HEK293T (cell line): ENCODE data around the gene TLE5.

ENCODE experiments used
- CTCF ChIA-PET: fragments of 350-600 bp; formaldehyde crosslinking; extraction: SDS; loops from one replicate; lab custom pipeline; 2021; ENCODE audit warnings: antibody characterized with exemption, inconsistent platforms; lab: Yijun Ruan, JAX
- POLR2A ChIA-PET: fragments of 350-600 bp; formaldehyde crosslinking; extraction: SDS; loops from one replicate; lab custom pipeline; 2020; ENCODE audit warnings: antibody characterized with exemption, inconsistent platforms; lab: Yijun Ruan, JAX
- DNase-seq: peaks from one replicate; pipeline ENCODE4 v3.0.0; 2012; ENCODE audit warnings: mixed read lengths; ENCODE audit errors: extremely low spot score
- ARNT ChIP-seq: fragments of 450-650 bp; IDR thresholded peaks from 2 replicates; pipeline ENCODE4 v1.6.1; 2017; ENCODE audit warnings: mild to moderate bottlenecking
- BHLHE40 ChIP-seq: fragments of 450-650 bp; IDR thresholded peaks from 2 replicates; pipeline ENCODE4 v1.6.1; 2016; ENCODE audit warnings: mild to moderate bottlenecking, moderate library complexity, borderline replicate concordance
- CTBP1 ChIP-seq: fragments of 450-650 bp; IDR thresholded peaks from 2 replicates; pipeline ENCODE4 v1.6.1; 2016; ENCODE audit warnings: borderline replicate concordance
- ELF4 ChIP-seq: fragments of 450-650 bp; IDR thresholded peaks from 2 replicates; pipeline ENCODE4 v1.6.1; 2017; ENCODE audit warnings: antibody characterized with exemption
- FOXA1 ChIP-seq: fragments of 450-650 bp; IDR thresholded peaks from 2 replicates; pipeline ENCODE4 v1.6.1; 2016; ENCODE audit warnings: mild to moderate bottlenecking
- FOXK2 ChIP-seq: fragments of 450-650 bp; IDR thresholded peaks from 2 replicates; pipeline ENCODE4 v1.6.1; 2016; ENCODE audit warnings: mild to moderate bottlenecking
- FOXM1 ChIP-seq: fragments of 450-650 bp; IDR thresholded peaks from 2 replicates; pipeline ENCODE4 v1.6.1; 2017; ENCODE audit warnings: mild to moderate bottlenecking, borderline replicate concordance
- HDGF ChIP-seq: fragments of 450-650 bp; IDR thresholded peaks from 2 replicates; pipeline ENCODE4 v1.6.1; 2017; ENCODE audit warnings: antibody characterized with exemption, borderline replicate concordance
- L3MBTL2 ChIP-seq: fragments of 450-650 bp; conservative IDR thresholded peaks from 2 replicates; pipeline ENCODE4 v1.6.1; 2016; ENCODE audit warnings: mild to moderate bottlenecking
- LEF1 ChIP-seq: fragments of 450-650 bp; IDR thresholded peaks from 2 replicates; pipeline ENCODE4 v1.6.1; 2017; ENCODE audit warnings: mild to moderate bottlenecking, borderline replicate concordance
- NFRKB ChIP-seq: fragments of 450-650 bp; IDR thresholded peaks from 2 replicates; pipeline ENCODE4 v1.6.1; 2016; ENCODE audit warnings: mild to moderate bottlenecking, moderate library complexity
- SP1 ChIP-seq: fragments of 450-650 bp; IDR thresholded peaks from 2 replicates; pipeline ENCODE4 v1.6.1; 2017
- SUZ12 ChIP-seq: fragments of 450-650 bp; IDR thresholded peaks from 2 replicates; pipeline ENCODE4 v1.6.1; 2016; ENCODE audit warnings: mild to moderate bottlenecking
- TARDBP ChIP-seq: fragments of 450-650 bp; IDR thresholded peaks from 2 replicates; pipeline ENCODE4 v1.6.1; 2016
- ZNF384 ChIP-seq: fragments of 450-650 bp; IDR thresholded peaks from 2 replicates; pipeline ENCODE4 v1.6.1; 2016
- TF ChIP-seq, protein P1 (sequence below): fragments of 450-650 bp; IDR thresholded peaks from 2 replicates; pipeline ENCODE4 v1.6.1; 2016

Gene TLE5

DNA sequence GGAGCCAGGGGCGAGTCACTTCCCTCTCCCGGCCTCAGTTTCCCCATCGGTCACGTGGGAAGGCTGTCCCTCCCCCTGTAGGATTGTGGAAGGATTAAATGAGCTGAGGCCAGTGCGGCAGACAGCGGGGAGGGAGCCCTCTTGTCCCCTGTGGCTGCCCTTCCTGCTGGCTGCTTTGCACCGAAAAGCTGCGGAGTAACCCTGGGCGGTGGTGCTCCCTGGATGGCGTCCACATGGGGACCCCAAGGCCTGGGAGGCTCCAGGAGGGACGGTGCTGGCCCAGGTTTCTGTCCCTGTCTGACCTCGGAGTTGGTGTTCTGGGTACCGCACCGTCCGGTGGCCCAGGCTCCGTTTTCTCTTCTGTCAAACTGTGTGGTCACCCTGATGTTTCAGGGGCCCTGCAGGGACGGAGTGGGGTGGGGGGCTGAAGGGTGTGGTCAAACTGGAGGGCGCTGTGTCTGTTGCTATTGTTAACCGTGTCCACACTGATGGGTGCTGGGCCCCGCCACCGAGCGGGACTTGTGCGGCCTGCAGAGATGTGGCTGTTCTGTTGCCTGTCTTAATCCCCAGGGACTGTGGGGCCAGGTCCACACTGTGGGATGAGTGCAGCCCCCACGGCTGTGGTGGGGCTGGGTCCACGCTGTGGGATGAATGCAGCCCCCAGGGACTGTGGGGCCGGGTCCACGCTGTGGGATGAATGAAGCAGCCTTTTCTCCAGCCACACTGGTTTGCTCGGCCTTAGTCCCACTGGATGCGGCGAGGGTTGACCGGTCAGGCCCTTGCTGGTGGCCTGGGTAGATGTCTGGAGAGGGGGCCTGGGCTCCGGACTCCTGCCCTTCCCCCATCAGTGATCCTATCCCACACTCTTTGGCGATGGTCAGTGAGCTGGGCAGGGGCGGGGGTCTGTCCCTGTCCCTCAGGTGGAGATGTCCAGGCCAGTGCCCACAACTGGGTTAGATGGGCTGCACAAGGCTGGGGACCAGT, 38.7 kb upstream of the TLE5 start:
- TF ChIP-seq TARDBP (no peak), FOXK2 (no peak), HDGF (no peak), BHLHE40 (no peak), SUZ12 (no peak), FOXM1 (no peak)
- no peak for DNase-seq
- POLR2A ChIA-PET, result interaction anchor here (1.3 kb wide), 1 partner anchor 150 kb away, joined by 4 read pairs; no protein-coding TSS in a partner anchor
- CTCF ChIA-PET, result interaction anchor here (0.7 kb wide), 1 partner anchor 8 kb away, joined by 3 read pairs; no protein-coding TSS in a partner anchor

DNA sequence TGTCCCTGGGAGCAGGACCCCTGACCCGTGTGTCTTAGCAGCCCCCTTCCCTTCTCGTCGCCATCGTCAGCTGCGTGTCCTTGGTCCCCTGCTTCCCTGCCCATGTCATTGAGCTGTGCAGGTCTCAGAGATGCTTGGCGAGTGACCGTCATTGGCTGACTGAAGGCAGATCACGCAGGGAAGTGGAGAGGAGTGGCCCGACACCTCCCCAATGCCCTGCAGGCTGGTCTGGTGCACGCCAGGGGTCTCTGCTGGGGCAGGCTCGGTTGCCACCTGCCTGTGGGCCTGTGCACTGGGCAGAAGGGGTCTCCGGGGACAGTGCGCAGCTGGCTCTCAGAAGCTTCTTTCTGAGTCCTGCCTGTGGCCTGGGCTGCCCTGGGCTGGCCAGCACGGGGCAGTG, 38.0 kb upstream of the TLE5 start:
- ChIA-PET CTCF (interaction anchor here (0.6 to 0.7 kb wide), 2 partner anchors 8 to 42 kb away, joined by 3 read pairs; no protein-coding TSS in a partner anchor), POLR2A (interaction anchor here (1.3 kb wide), 1 partner anchor 150 kb away, joined by 4 read pairs; no protein-coding TSS in a partner anchor)
- TF ChIP-seq ARNT (no peak), FOXA1 (no peak), FOXM1 (no peak), HDGF (no peak), SUZ12 (no peak), L3MBTL2 (no peak), LEF1 (no peak), FOXK2 (no peak)
- no peak for DNase-seq

DNA sequence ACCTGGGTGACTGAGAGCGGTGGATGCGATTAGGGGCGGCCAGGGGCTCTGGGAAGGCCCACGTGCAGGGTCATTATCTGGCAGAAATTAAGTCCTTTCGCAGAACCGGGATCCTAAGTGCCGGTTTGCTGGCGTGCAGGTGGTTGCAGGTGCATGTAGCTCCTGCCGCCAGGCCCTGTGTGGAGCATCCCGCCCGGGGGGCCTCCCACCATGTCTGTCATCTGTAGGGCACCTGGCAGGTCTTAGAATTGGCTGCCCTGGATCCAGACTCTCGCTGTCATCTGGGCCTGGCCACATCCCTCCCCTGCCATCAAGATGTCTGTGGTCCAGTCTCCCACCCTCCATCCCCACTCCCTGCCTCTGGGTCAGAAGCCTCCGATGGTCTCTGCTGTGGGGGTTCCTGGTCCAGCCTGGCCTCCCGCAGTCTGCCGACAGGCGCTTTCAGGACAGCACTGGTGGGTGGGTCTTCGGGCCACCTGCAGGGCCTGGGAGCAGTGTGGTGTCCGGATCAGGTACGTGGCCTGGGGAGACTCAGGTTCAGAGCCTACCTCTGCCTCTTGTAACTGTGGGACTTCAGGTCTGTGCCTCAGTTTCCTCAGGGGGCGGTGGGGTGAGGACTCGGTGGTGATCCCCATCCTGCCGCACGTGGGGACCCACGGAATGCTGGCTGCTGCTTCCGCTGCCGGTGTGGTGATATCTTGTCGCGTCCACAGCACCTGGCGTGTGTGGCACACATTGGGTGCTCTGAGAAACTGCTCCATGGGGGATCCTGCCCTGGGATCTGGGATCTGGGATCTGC, 37.3 kb upstream of the TLE5 start:
- CTCF ChIA-PET, result interaction anchor here (0.6 kb wide), 1 partner anchor 41 kb away, joined by 3 read pairs; no protein-coding TSS in a partner anchor
- DNase-seq, result no peak
- POLR2A ChIA-PET, result no interaction called here
- no peak for TF ChIP-seq BHLHE40
- TF ChIP-seq TARDBP, result no peak

DNA sequence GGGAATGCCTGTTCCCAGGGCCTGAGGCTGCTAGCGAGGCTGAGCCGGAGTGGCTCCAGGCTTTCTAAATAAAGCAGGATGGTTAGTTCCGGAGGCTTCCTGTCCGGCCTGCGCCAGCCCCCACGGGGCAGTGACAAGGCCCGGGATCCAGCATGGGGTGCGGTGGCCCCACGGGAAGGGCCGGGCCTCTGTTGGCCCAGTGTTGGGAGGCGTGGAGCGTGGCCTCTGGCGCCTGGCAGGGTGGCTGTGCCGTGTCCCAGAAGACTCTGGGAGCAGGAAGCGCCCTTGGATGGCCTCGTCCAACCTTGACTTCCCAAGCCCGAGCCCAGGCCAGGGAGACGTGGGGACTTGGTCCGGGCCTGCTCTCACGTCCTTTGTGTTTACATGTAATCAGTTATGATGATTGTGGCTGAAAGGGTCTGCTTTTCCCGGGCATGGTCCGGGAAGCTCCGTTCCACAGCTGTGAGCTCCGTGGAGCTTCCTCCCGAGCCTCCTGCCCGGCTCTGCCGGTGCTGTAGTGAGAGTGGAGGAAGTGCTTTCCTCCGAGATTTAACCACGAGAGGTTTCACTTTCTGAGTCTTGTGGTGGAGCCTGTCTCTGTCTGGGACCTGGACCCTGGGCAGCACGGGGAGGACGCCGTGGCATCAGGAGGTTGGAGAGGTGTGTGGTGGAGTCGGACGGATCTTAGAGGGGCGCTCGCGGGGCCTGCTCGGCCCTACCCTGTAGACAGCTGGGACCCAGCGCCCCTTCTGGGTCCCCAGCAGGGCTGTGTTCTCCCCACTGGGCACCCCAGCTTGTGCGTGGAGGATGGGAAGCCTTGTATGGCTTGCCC, 36.4 kb upstream of the TLE5 start:
- POLR2A ChIA-PET, result interaction anchor here (0.6 kb wide), 1 partner anchor 138 kb away, joined by 3 read pairs; no protein-coding TSS in a partner anchor

DNA sequence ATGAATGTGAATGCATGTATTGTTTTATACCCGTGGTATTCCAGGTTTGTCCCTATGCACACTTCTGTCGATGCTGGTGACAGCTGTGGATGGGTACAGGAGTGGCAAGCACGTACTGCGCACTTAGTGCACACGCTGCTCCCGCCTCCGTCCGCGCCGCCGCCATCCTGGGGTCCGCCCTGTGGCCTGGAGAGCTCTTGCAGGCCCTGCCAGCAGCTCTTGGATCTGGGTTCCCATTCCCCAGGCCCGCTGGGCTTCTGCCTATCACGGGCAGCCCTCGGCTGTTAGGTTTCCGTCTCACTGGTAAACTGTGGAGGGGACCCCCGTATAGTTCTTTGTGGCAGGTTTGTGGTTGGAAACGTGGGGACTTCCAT, 35.8 kb upstream of the TLE5 start:
- POLR2A ChIA-PET, result interaction anchor here (0.6 kb wide), 1 partner anchor 137 kb away, joined by 3 read pairs; no protein-coding TSS in a partner anchor
- CTCF ChIA-PET, result interaction anchor here (0.6 to 1.7 kb wide), 2 partner anchors 10 to 82 kb away, joined by 5 to 7 read pairs; no protein-coding TSS in a partner anchor
- no peak for DNase-seq
- TF ChIP-seq FOXM1 (no peak), ZNF384 (no peak), FOXK2 (no peak), ELF4 (no peak), CTBP1 (no peak), HDGF (no peak), ARNT (no peak), LEF1 (no peak)

More for the DNA sequence above, 36.4 kb upstream of the TLE5 start:
- DNase-seq, result no peak
- CTCF ChIA-PET, result interaction anchor here (0.6 to 1.7 kb wide), 2 partner anchors 10 to 82 kb away, joined by 5 to 7 read pairs; no protein-coding TSS in a partner anchor
- no peak for TF ChIP-seq BHLHE40
- no peak for TF ChIP-seq ARNT
- TF ChIP-seq FOXA1, result no peak
- no peak for TF ChIP-seq FOXM1
- no peak for TF ChIP-seq SUZ12
- no peak for TF ChIP-seq NFRKB
- no peak for TF ChIP-seq ELF4
- TF ChIP-seq, protein P1, sequence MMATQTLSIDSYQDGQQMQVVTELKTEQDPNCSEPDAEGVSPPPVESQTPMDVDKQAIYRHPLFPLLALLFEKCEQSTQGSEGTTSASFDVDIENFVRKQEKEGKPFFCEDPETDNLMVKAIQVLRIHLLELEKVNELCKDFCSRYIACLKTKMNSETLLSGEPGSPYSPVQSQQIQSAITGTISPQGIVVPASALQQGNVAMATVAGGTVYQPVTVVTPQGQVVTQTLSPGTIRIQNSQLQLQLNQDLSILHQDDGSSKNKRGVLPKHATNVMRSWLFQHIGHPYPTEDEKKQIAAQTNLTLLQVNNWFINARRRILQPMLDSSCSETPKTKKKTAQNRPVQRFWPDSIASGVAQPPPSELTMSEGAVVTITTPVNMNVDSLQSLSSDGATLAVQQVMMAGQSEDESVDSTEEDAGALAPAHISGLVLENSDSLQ, result no peak
- no peak for TF ChIP-seq TARDBP
- TF ChIP-seq ZNF384, result no peak
- TF ChIP-seq LEF1, result no peak
- no peak for TF ChIP-seq FOXK2
- no peak for TF ChIP-seq CTBP1
- TF ChIP-seq L3MBTL2, result no peak
- TF ChIP-seq SP1, result no peak
- TF ChIP-seq HDGF, result no peak

DNA sequence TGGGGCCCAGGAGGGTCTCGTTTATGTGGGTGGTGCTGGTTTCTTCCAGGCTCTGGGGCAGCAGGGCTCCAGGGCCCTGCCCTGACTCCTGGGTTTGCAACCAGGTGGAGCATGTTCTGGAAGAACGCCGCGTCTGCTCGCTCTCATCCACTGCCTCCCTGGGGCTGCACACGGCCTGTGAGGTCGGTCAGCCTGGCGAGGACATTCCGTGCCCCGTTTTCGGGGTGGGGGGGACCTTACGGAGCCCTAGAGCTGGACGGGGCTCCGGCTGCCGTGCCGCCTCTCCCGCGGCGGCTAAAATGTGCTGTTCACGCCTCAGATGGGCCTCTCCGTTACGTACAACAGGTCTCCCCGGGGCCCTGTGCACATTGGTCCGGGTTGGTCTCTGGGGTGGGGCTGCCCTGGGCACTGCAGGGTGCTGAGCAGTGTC, 35.2 kb upstream of the TLE5 start:
- ChIA-PET POLR2A (no interaction called here), CTCF (interaction anchor here (1.7 kb wide), 1 partner anchor 11 kb away, joined by 7 read pairs; no protein-coding TSS in a partner anchor)
- no peak for TF ChIP-seq ELF4
- no peak for TF ChIP-seq BHLHE40
- no peak for TF ChIP-seq FOXK2
- TF ChIP-seq L3MBTL2, result no peak
- TF ChIP-seq CTBP1, result no peak
- no peak for TF ChIP-seq LEF1
- no peak for TF ChIP-seq SP1
- no peak for TF ChIP-seq FOXM1
- TF ChIP-seq ARNT, result no peak
- no peak for TF ChIP-seq NFRKB
- TF ChIP-seq, protein P1, result no peak
- TF ChIP-seq TARDBP, result no peak
- no peak for TF ChIP-seq HDGF
- TF ChIP-seq FOXA1, result no peak
- TF ChIP-seq SUZ12, result no peak
- TF ChIP-seq ZNF384, result no peak
- no peak for DNase-seq
